SK-N-SH (cell line): ENCODE measurements around the gene MICB. TPM values are rescaled to one million over a fixed set of nuclear protein-coding genes. Genes with fewer than 3 reads are reported as not detected.

Source experiments
- CTCF ChIA-PET: fragments of 300-600, 350-600 bp; formaldehyde crosslinking; extraction: SDS; loops from one replicate; lab custom pipeline; 2021; lab: Yijun Ruan, JAX
- POLR2A ChIA-PET: fragments of 350-600 bp; sonication (Branson Sonifier 250); formaldehyde crosslinking; extraction: SDS; loops from one replicate; lab custom pipeline; 2020; ENCODE audit warnings: antibody characterized with exemption, inconsistent platforms; lab: Yijun Ruan, JAX
- DNase-seq: peaks from one replicate; pipeline ENCODE4 v3.0.0; 2012
- H2AFZ ChIP-seq: fragments of 200-600 bp; sonication (generic); 2 replicates; pipeline ENCODE4 v1.8.1; 2016; ENCODE audit warnings: antibody characterized with exemption, mild to moderate bottlenecking, low read depth
- H3F3A ChIP-seq: fragments of 200-600 bp; sonication (generic); replicated peaks from 2 replicates; pipeline ENCODE3; 2016; ENCODE audit warnings: antibody characterized with exemption, mild to moderate bottlenecking; ENCODE audit not compliant: insufficient read depth
- H3K27ac ChIP-seq, 2 experiments: fragments of 200-500 bp in 1 of 2; fragments of 200-600 bp in 1 of 2; sonication (Bioruptor generic) in 1 of 2; sonication (generic), shearing (Covaris generic) in 1 of 2; 2 replicates each; pipeline versions ENCODE4 v1.5.1 to v1.6.1; 2014 to 2016; ENCODE audit warnings: low read depth in 2 of 2, inconsistent platforms in 1 of 2, low read length in 1 of 2, mild to moderate bottlenecking in 1 of 2, mixed read lengths in 1 of 2
- H3K27me3 ChIP-seq: fragments of 200-600 bp; sonication (generic), shearing (Covaris generic); 2 replicates; pipeline ENCODE4 v1.6.1; 2016; ENCODE audit warnings: mixed run types; ENCODE audit not compliant: insufficient read depth
- H3K36me3 ChIP-seq, 2 experiments: fragments of 200-500 bp in 1 of 2; fragments of 200-600 bp in 1 of 2; sonication (Bioruptor generic) in 1 of 2; sonication (generic) in 1 of 2; replicated peaks in 1 of 2; 2 replicates each; pipeline versions ENCODE3 to v1.5.1; 2014 to 2016; ENCODE audit warnings: low read length in 1 of 2, mild to moderate bottlenecking in 1 of 2; ENCODE audit not compliant: insufficient read depth in 2 of 2, control insufficient read depth in 1 of 2
- H3K4me1 ChIP-seq, 2 experiments: fragments of 200-500 bp in 1 of 2; fragments of 200-600 bp in 1 of 2; sonication (Bioruptor generic) in 1 of 2; sonication (generic), shearing (Covaris generic) in 1 of 2; 2 replicates each; pipeline versions ENCODE4 v1.5.1 to v1.6.1; 2014 to 2016; ENCODE audit warnings: low read depth in 1 of 2, low read length in 1 of 2, mixed run types in 1 of 2; ENCODE audit not compliant: insufficient read depth in 2 of 2, control insufficient read depth in 1 of 2
- H3K4me2 ChIP-seq: fragments of 200-600 bp; sonication (generic), shearing (Covaris generic); 2 replicates; pipeline ENCODE4 v1.6.1; 2017; ENCODE audit warnings: mixed run types
- H3K4me3 ChIP-seq, 2 experiments: fragments of 200-500 bp in 1 of 2; fragments of 200-600 bp in 1 of 2; sonication (Bioruptor generic) in 1 of 2; sonication (generic), shearing (Covaris generic) in 1 of 2; 2 replicates each; pipeline versions ENCODE4 v1.5.1 to v1.8.1; 2014 to 2016; ENCODE audit warnings: low read depth in 2 of 2, inconsistent platforms in 1 of 2, low read length in 1 of 2, mild to moderate bottlenecking in 1 of 2, mixed read lengths in 1 of 2, moderate library complexity in 1 of 2
- H3K79me2 ChIP-seq: fragments of 200-600 bp; sonication (generic); 2 replicates; pipeline ENCODE4 v1.8.1; 2017; ENCODE audit warnings: mild to moderate bottlenecking; ENCODE audit not compliant: insufficient read depth
- H3K9ac ChIP-seq: fragments of 200-600 bp; sonication (generic); 2 replicates; pipeline ENCODE4 v1.6.1; 2017; ENCODE audit warnings: mixed run types
- H3K9me2 ChIP-seq: fragments of 200-600 bp; sonication (generic); 2 replicates; pipeline ENCODE4 v1.6.1; 2017; ENCODE audit warnings: mixed run types
- H3K9me3 ChIP-seq: fragments of 200-600 bp; sonication (generic); 2 replicates; pipeline ENCODE4 v1.6.1; 2017; ENCODE audit warnings: mixed run types, mild to moderate bottlenecking, moderate library complexity
- H4K20me1 ChIP-seq: fragments of 200-600 bp; sonication (generic); 2 replicates; pipeline ENCODE4 v1.6.1; 2017; ENCODE audit warnings: mild to moderate bottlenecking, mixed run types; ENCODE audit not compliant: insufficient read depth
- CHD2 ChIP-seq: fragments of 150-350 bp; IDR thresholded peaks from 2 replicates; pipeline ENCODE4 v1.6.1; 2018; ENCODE audit warnings: low read length; ENCODE audit not compliant: partially characterized antibody
- CTCF ChIP-seq: fragments of 200-600 bp; sonication (generic); IDR thresholded peaks from 2 replicates; pipeline ENCODE4 v1.6.1; 2017; ENCODE audit warnings: antibody characterized with exemption, mild to moderate bottlenecking, moderate library complexity
- ELF1 ChIP-seq: IDR thresholded peaks from 2 replicates; pipeline ENCODE4 v1.4.0; 2012
- EP300 ChIP-seq, 2 experiments: IDR thresholded peaks; 2 replicates each; pipeline versions ENCODE4 v1.4.0 to v1.6.1; 2012; ENCODE audit warnings: borderline replicate concordance in 1 of 2, low read depth in 1 of 2, low read length in 1 of 2
- EZH2phosphoT487 ChIP-seq: fragments of 200-600 bp; sonication (generic); IDR thresholded peaks from 2 replicates; pipeline ENCODE4 v1.6.1; 2017; ENCODE audit warnings: low read depth, mixed run types, mild to moderate bottlenecking, antibody characterized with exemption, moderate library complexity, borderline replicate concordance
- FOXJ3 ChIP-seq: sonication (generic); formaldehyde crosslinking; IDR thresholded peaks from 2 replicates; pipeline ENCODE4 v1.5.1; 2020; ENCODE audit warnings: mild to moderate bottlenecking, missing genetic modification reagents
- FOXM1 ChIP-seq: IDR thresholded peaks from 2 replicates; pipeline ENCODE4 v1.4.0; 2012; ENCODE audit warnings: low read depth, mild to moderate bottlenecking
- GATA2 ChIP-seq: sonication (generic); formaldehyde crosslinking; IDR thresholded peaks from 2 replicates; pipeline ENCODE4 v1.5.0; 2020; ENCODE audit warnings: mild to moderate bottlenecking, missing genetic modification reagents
- POLR2AphosphoS5 ChIP-seq: IDR thresholded peaks from 2 replicates; pipeline ENCODE4 v1.6.1; 2012; ENCODE audit warnings: low read depth, low read length
- RCOR1 ChIP-seq: fragments of 150-350 bp; IDR thresholded peaks from 2 replicates; pipeline ENCODE4 v1.6.1; 2017; ENCODE audit warnings: antibody characterized with exemption, low read length
- RFX5 ChIP-seq: IDR thresholded peaks from 2 replicates; pipeline ENCODE4 v1.6.1; 2012; ENCODE audit warnings: mild to moderate bottlenecking, improper control_type of control experiment, low read length
- SIN3A ChIP-seq: IDR thresholded peaks from 2 replicates; pipeline ENCODE4 v1.6.1; 2012; ENCODE audit warnings: low read depth, mild to moderate bottlenecking, low read length, moderate library complexity, borderline replicate concordance
- WGBS: methylation state at CpG from one replicate; pipeline ENCODE4 v1.1.6; 2017; ENCODE audit warnings: low lambda C conversion rate; 5-methylcytosine and 5-hydroxymethylcytosine counted together
- polyA plus RNA-seq, 3 experiments: library from polyadenylated mRNA; depleted of rRNA; stranded (reverse); fragments of >200 nt; gene quantifications; 2 replicates each; pipeline ENCODE4 v1.2.3, GENCODE V29; 2012
- TF ChIP-seq, protein P1 (sequence below): IDR thresholded peaks from 2 replicates; pipeline ENCODE4 v1.4.0; 2012; ENCODE audit warnings: low read depth, borderline replicate concordance
- TF ChIP-seq, protein P2 (sequence below): IDR thresholded peaks from 2 replicates; pipeline ENCODE4 v1.6.1; 2012; ENCODE audit warnings: mild to moderate bottlenecking, low read depth, low read length, moderate library complexity
- TF ChIP-seq, protein P3 (sequence below): IDR thresholded peaks from 2 replicates; pipeline ENCODE4 v1.4.0; 2012; ENCODE audit warnings: low read depth
- TF ChIP-seq, protein P4 (sequence below): fragments of 150-350 bp; IDR thresholded peaks from 2 replicates; pipeline ENCODE4 v1.6.1; 2017; ENCODE audit warnings: antibody characterized with exemption, low read length, low read depth, borderline replicate concordance

Gene MICB
- polyA plus RNA-seq, 1 of the 3 experiments (the other 2 are of a cell fraction): 9.7 TPM

- H3K9me3 ChIP-seq: no peaks in the 10 kb centered on the region
- peaks cover 30% of the 10 kb centered on the region; the same call in 1 of the 2 replicates for H3K27me3 ChIP-seq
- no peak overlapping the region for H2AFZ ChIP-seq
- no peak overlapping the region for H3K4me2 ChIP-seq
- H3K4me1 ChIP-seq: no peaks in the 10 kb centered on the region
- H3F3A ChIP-seq: no peaks in the 10 kb centered on the region
- H3K36me3 ChIP-seq: no peaks in the 10 kb centered on the region
- peak; percentile 49 for DNase-seq
- H3K9me2 ChIP-seq: no peaks in the 10 kb centered on the region
- H3K27ac ChIP-seq: no peak overlapping the region
- H3K9ac ChIP-seq: no peak overlapping the region
- ChIA-PET POLR2A (no interaction called here), CTCF (interaction anchor here (0.6 kb wide), 1 partner anchor 387 kb away, joined by 3 read pairs; no protein-coding TSS in a partner anchor)
- 6% methylated on average over 4 of the region's 6 CpGs for WGBS
- H3K4me3 ChIP-seq: no peak overlapping the region
- TF ChIP-seq CTCF: peak; percentile 37; the same call in 1 of the 2 replicates
- TF ChIP-seq, protein P1, sequence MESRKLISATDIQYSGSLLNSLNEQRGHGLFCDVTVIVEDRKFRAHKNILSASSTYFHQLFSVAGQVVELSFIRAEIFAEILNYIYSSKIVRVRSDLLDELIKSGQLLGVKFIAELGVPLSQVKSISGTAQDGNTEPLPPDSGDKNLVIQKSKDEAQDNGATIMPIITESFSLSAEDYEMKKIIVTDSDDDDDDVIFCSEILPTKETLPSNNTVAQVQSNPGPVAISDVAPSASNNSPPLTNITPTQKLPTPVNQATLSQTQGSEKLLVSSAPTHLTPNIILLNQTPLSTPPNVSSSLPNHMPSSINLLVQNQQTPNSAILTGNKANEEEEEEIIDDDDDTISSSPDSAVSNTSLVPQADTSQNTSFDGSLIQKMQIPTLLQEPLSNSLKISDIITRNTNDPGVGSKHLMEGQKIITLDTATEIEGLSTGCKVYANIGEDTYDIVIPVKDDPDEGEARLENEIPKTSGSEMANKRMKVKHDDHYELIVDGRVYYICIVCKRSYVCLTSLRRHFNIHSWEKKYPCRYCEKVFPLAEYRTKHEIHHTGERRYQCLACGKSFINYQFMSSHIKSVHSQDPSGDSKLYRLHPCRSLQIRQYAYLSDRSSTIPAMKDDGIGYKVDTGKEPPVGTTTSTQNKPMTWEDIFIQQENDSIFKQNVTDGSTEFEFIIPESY: no peak
- TF ChIP-seq, all 33 proteins: peak for 1
- Histone ChIP-seq H3K79me2 (no peaks in the 10 kb centered on the region), H4K20me1 (no peaks in the 10 kb centered on the region)
These were observed 23.1 kb upstream of the MICB start for GRCh38 chr6:31474871-31475286.

- ChIA-PET CTCF (no interaction called here), POLR2A (no interaction called here)
- Histone ChIP-seq H3K9me2 (no peaks in the 10 kb centered on the region), H3K27ac (no peak overlapping the region), H3K36me3 (no peaks in the 10 kb centered on the region), H4K20me1 (no peaks in the 10 kb centered on the region), H3F3A (no peaks in the 10 kb centered on the region), H3K4me3 (no peak overlapping the region), H3K27me3 (peaks cover 45% of the 10 kb centered on the region; the same call in 1 of the 2 replicates), H3K4me2 (no peak overlapping the region), H3K79me2 (no peaks in the 10 kb centered on the region), H3K4me1 (no peaks in the 10 kb centered on the region), H3K9me3 (no peaks in the 10 kb centered on the region), H3K9ac (no peak overlapping the region), H2AFZ (no peak overlapping the region)
- 33% methylated on average over 6 of the region's 7 CpGs for WGBS
- no peak for DNase-seq
- TF ChIP-seq FOXJ3 (CRISPR knock-in tag): no peak
- no peak for TF ChIP-seq EP300 (IDR thresholded peaks at IDR 0.05; ENCODE audit: borderline replicate concordance in 1 of 2, low read depth in 1 of 2, low read length in 1 of 2)
- TF ChIP-seq CHD2: no peak
- TF ChIP-seq EZH2phosphoT487: no peak
- no peak for TF ChIP-seq FOXM1
- no peak for TF ChIP-seq RCOR1
- TF ChIP-seq SIN3A: no peak
- no peak for TF ChIP-seq RFX5
- TF ChIP-seq POLR2AphosphoS5: no peak
- TF ChIP-seq, protein P2, sequence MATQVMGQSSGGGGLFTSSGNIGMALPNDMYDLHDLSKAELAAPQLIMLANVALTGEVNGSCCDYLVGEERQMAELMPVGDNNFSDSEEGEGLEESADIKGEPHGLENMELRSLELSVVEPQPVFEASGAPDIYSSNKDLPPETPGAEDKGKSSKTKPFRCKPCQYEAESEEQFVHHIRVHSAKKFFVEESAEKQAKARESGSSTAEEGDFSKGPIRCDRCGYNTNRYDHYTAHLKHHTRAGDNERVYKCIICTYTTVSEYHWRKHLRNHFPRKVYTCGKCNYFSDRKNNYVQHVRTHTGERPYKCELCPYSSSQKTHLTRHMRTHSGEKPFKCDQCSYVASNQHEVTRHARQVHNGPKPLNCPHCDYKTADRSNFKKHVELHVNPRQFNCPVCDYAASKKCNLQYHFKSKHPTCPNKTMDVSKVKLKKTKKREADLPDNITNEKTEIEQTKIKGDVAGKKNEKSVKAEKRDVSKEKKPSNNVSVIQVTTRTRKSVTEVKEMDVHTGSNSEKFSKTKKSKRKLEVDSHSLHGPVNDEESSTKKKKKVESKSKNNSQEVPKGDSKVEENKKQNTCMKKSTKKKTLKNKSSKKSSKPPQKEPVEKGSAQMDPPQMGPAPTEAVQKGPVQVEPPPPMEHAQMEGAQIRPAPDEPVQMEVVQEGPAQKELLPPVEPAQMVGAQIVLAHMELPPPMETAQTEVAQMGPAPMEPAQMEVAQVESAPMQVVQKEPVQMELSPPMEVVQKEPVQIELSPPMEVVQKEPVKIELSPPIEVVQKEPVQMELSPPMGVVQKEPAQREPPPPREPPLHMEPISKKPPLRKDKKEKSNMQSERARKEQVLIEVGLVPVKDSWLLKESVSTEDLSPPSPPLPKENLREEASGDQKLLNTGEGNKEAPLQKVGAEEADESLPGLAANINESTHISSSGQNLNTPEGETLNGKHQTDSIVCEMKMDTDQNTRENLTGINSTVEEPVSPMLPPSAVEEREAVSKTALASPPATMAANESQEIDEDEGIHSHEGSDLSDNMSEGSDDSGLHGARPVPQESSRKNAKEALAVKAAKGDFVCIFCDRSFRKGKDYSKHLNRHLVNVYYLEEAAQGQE: no peak
- no peak for TF ChIP-seq ELF1
- no peak for TF ChIP-seq GATA2 (CRISPR knock-in tag)
- TF ChIP-seq, protein P3, sequence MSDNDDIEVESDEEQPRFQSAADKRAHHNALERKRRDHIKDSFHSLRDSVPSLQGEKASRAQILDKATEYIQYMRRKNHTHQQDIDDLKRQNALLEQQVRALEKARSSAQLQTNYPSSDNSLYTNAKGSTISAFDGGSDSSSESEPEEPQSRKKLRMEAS: no peak
- TF ChIP-seq, protein P4, sequence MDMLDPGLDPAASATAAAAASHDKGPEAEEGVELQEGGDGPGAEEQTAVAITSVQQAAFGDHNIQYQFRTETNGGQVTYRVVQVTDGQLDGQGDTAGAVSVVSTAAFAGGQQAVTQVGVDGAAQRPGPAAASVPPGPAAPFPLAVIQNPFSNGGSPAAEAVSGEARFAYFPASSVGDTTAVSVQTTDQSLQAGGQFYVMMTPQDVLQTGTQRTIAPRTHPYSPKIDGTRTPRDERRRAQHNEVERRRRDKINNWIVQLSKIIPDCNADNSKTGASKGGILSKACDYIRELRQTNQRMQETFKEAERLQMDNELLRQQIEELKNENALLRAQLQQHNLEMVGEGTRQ: no peak
These were observed 21.3 kb upstream of the MICB start for GRCh38 chr6:31476515-31477139.
